Measurements from ENCODE around the gene TGIF2.
A peak's percentile ranks its signal among the peaks of the same experiment; 100 is the strongest.
"Not testable (repeated sequence)": the region's sequence is repeated elsewhere in the genome, so short reads cannot be mapped to it uniquely, and the experiment has no call there.

Gene TGIF2

DNA sequence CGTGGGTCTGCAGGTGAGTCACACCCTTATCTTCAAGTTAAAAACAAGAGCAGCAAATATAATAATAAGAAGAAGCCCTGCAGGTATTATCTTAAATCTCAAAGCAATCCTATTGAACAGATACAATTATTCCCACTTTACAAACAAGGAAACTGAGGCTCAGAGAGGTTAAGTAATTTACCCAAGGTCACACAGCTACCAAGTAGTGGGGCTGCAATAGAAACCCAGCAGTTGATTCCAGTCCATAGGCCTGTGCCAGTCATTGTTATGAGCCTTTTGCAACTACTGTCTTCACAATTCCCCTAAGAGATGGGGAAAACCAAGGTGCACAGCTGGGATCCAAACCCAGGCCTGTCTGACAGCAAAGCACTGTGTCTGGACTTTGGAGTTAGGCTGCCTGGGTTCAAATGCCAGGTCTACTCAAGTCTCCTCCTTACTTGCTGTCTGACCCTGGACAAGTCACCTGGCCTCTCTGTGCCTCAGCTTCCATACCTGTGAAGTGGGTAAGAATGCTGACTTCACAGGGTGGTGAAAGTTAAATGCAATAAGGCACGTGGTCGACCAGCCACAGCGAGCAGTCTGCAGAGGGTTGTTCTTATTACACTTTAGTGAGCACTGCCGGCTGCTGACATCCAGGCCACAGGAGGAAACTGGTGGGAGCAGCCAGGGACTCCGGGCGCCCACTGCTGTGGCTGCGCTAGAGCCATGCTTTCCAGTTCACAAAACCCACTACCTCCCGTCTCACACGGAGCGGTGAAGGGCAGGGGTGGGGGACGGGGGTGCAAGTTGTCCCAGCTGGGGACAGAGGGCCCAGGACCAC lies 26.0 kb upstream of the TGIF2 start:
- DNase-seq: no peak

DNA sequence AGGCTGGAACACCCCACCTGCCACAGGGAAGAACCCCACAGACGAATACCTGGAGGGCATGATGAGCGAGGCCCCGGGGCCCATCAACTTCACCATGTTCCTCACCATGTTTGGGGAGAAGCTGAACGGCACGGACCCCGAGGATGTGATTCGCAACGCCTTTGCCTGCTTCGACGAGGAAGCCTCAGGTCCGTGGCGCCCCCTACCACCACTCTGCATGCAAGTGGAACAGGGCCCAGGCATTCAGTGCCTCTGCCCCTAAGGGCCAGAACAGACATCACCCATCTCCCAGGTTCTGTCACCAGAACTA lies 25.4 kb upstream of the TGIF2 start:
- DNase-seq: no peak

- no peak for DNase-seq
Measured at GRCh38 chr20:36548704-36549627, 24.4 kb upstream of the TGIF2 start.

DNA sequence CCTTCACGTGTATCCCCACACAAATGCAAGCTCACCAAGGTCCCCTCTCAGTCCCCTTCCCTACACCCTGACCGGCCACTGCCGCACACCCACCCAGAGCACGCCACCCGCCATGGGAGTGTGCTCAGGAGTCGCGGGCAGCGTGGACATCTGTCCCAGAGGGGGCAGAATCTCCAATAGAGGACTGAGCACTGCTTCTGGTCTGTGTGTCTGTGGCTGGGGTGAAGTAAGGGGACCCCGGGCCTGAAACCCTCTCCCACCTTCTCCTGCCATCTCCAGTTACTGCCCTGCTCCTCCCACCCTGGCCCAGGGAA lies 23.8 kb upstream of the TGIF2 start:
- no peak for DNase-seq

DNA sequence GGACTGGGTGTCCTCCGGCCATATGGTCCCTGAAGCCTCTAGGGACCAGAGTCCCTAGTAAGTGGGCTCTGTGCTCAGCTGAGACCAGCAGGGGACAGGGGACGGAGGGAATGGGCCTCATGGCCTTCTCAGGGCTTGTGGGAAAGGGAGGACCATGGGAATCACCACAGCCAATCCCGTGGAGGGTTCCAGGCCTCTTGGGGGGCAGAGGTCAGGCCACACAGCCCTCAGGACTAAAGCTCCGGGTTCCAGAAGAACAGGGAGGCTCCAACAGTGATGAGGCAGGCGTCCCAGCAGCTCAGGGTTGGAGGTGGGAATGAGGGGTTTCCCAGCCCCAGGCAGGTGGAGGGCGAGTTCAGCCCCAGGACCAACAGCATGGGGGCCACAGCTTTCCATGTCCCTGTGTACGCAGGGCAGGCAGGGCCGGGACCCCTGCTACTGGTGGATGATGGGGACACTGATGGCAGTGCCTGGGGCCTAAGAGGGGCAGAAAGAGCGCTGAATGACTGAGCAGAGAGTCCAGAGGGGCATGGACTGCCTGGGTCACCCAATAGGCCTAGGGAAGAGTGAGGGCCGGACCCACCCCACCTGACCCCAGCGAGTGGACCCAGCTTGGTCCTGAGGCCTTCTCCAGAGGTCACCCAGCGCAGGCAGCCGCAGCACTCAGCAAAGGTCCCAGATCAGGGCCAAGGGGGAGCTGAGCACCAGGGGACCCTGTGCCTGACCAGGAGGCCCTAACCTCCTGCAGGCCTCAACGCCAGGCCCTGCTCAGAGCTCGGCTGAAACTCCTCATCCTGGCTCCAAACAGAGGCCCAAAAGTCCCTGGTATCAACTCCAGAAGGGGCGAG lies 23.2 kb upstream of the TGIF2 start:
- no peak for DNase-seq

GRCh38 chr20:36550790-36551299 lies 22.6 kb upstream of the TGIF2 start:
- DNase-seq: no peak

- no peak for DNase-seq
Measured at GRCh38 chr20:36555248-36555647, 18.1 kb upstream of the TGIF2 start.

DNA sequence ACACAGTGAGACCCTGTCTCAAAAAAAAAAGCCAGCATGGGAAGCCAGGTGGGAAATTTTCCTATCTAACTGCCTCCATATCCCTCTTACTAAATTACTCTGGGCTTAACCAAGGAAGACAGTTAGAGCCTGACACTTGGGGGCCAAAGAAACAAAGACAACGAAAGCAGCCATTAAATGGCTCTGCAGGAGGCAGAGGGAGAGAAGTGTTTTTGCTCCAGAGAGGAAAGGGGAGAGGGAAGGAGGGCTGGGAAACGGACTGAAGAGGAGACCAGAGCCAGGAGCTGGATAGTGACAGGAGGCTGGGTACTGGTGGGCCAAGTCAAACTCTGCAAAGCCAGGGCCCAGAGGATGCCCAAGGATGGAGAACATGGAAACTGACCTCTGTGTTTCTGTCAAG lies 10.7 kb upstream of the TGIF2 start:
- no peak for DNase-seq

DNA sequence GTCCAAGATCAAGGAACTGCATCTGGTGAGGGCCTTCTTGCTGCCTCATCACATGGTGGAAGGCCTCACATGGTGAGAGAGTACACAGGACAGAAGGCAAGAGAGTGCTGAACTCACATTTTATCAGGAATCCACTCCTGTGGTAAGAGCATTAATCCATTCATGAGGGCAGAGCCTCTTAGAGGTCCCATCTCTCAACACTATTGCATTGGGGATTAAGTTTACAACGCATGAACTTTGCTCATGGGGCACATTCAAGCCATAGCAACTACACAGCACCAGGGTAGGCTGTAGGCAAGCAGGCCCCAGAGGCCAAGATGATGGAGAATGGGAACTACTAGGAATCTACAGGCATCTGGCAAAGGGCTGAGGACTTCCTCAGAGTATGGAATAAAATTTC lies 10.0 kb upstream of the TGIF2 start:
- no peak for DNase-seq

DNA sequence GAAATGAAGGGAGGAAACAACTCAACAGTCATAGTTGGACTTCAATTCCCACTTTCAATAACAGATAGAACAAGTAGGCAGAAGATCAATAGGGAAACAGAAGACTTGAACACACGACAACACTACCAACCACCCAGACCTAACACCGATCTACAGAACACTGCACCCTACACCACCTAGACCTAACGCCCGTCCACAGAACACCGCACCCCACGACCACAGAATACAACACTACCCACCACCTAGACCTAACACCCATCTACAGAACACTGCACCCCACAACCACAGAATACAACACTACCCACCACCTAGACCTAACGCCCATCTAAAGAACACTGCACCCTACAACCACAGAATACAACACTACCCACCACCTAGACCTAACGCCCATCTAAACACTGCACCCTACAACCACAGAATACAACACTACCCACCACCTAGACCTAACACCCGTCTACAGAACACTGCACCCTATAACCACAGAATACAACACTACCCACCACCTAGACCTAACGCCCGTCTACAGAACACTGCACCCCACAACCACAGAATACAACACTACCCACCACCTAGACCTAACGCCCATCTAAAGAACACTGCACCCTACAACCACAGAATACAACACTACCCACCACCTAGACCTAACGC lies 9.2 kb upstream of the TGIF2 start:
- not testable (repeated sequence) for DNase-seq

GRCh38 chr20:36564726-36565121 lies 8.7 kb upstream of the TGIF2 start:
- not testable (repeated sequence) for DNase-seq

DNA sequence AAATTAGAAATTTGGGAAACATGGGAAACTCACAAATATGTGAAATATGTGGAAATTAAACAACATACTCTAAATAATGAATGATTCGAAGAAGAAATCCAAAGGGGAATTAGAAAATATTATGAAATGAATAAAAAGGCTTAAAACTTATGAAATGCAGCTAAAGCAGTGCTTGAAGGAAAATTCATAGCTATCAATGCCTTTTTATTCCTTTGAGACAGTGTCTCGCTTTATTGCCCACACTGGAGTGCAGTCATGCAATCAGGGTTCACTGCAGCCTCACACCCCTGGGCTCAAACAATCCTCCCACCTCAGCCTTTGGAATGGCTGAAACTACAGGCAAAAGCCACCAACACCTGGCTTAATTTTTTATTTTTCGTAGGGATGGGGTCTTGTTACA lies 7.9 kb upstream of the TGIF2 start:
- DNase-seq: no peak

- peak; percentile 40 for DNase-seq
Measured at GRCh38 chr20:36569847-36570429, 3.5 kb upstream of the TGIF2 start.

GRCh38 chr20:36571564-36572504 lies 1.6 kb upstream of the TGIF2 start:
- no peak for DNase-seq

DNA sequence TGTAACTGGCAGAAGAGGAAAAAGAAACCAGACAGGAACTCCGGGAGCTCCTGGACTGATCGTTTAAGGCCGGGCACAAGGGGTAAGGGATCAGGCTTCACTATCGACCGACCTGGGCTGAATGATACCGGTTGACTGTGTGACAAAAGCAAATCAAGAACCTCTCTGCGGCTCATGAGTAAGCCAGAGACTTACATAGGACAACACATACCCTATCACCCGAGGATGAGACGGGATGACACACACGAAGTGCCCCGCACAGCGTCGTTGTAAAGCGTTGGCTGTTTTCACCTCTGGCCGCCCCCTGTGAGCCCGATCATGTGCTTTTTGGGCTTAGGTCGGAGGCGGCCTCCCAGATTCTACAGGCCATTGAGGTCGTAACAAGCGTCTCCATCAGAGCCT lies 695 bp upstream of the TGIF2 start:
- DNase-seq: no peak

GRCh38 chr20:36573798-36574365 lies 485 bp downstream of the TGIF2 start:
- no peak for DNase-seq

DNA sequence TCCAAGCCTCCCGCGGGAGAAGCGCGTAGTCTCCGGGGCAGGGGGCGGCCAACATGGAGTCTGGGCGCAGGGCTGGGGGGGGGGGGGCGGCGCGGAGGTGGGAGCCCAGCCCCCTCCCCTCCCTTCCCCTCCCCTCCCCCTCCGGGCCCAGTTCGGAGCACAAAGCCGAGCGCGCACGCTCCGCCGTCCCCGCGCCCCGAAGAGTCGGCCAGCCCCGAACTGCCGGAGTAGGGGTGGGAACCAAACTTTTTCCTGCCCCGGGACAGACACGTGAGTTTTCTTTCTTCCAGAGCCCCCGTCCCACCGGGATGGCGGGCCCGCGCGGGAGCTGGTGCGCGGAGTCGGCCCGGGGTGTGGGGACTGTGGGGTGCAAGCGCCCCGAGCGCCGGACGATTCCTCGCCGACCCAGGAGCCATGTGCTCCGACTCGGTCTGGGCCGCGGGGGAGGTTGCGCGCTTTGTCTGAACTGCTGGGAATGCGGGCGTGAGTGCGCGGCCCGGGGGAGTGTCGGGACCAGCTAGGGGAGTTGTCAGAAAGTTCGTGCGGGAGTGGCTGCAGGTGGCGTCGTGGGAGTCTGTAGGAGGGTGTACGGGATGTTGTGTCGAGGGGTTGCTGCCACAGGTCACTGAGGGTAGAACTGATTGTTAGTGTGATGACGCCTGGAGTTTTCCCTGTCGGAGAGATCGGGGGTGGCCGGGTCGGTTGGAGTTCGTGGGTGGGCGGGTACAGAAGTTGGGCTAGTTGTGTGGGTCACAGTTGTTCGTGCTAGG lies 1.2 kb downstream of the TGIF2 start:
- no peak for DNase-seq

- DNase-seq: no peak
Measured at GRCh38 chr20:36576081-36576445, 2.7 kb downstream of the TGIF2 start.

DNA sequence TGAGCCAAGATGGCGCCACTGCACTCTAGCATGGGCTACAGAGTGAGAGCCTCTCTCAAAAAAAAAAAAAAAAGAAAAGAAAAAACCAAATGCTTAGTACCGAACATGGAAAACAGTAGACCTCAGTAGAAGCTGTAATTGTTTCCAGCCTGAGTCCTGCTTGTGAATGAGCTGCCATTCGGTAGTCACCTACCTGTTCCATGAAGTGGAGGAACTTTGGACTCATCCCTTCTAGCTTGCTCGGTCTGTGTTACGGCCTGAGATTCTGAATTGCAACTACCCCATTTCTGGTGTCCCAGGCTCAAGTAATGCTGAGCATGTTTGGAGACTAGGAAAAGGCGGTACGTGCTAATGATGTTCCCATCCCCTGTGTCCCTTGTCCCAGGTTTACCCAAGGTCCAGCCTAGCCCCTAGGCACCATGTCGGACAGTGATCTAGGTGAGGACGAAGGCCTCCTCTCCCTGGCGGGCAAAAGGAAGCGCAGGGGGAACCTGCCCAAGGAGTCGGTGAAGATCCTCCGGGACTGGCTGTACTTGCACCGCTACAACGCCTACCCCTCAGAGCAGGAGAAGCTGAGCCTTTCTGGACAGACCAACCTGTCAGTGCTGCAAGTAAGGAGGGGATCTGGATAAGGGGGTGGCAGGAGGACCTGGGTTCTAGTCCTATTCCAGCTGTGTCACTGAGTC lies 5.1 kb downstream of the TGIF2 start:
- no peak for DNase-seq

All from amniotic stem cell (primary cell).